Head of caudate nucleus (tissue), 42 donors: ENCODE measurements around the gene DCAF8.

Experiments used
- DNase-seq, 42 donors: peaks; one replicate each; pipeline versions ENCODE4 v3.0.0 to v3.0.0-alpha.2; 2020 to 2021; ENCODE audit warnings: mixed read lengths in 7 of 42
- intact Hi-C: fragments of 100-400 bp; cut with DNase I; formaldehyde crosslinking; loops from one replicate; pipeline ENCODE4 v1.15.0; 2022

DCAF8 gene

DNA sequence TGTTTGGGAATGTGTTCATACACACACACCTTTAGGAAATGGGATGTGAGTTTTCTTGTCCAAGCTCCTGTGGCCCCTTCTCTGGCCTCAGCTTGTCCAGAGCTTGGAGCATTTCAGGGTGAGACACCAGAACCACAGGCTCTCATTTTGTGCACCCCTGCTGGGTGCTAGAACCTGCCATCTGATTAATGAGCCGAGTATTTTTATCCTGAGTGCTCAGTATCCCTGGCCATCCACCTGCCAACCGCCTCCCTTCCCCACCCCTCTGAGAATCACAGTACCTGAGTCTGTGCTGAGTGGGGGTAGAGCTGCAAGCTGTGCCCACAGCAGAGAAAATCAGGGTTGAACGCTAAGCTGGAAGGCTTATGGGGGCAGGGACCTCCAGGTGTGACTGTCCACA, 70.6 kb downstream of the DCAF8 start:
- intact Hi-C loops, result loop anchor here (5.0 kb wide), 1 partner anchor 61 kb away; no protein-coding TSS in a partner anchor
- DNase-seq, result no peak

DNA sequence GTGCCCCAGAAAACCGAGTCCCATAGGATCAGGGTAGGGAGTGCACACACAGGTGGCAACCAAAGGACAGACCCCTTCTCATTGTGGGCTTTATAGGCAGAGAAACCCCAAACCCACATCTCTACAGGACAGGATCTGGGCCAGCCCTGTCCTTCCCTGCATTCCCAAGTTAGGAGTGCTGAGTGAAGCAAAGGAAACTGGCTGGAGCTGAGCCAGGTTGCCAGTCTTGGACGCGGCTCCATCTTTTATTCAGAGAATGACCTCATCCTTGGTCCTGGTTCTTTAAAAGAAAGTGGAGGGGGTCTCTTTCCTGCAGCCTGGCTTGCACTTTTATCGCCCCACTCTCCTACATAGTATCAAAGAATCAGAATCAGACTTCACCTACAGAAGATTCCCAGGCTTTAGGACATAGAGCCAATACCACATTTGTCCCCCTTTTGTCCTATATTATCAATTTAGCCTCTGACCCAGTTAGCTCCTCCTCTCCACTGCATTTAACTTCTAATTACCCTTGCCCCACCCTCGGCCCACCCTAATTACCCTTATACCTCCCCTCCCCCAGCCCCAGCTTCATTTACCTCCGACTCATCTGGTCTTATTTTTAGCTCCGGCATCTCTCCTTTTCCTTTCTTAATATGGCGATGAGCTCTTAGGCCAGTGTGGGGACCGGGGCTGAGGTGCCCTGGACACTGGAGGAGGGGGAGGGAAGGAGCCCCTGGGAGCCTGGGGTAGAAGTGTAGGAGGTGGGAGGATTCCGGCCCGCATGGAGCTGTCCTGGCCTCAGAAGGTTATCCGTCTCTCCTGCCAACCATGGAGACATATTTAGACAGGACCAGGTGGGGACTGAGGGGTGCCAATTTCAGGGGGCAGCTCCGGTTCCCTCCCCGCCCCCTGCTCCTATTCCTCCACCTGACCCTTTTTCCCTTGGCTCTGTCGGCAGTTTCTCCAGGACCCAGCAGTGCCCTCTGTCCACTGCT, 72.4 kb downstream of the DCAF8 start, which contains the start of gene CASQ1:
Gene CASQ1, plus strand, starts transcription at position 927 of the 977 bp plus-strand sequence. CDS start 177 bp downstream, outside the sequence.
- peak in 13 of 42 donors; percentile 31 to 67 (median 45) for DNase-seq
- intact Hi-C loops, result loop anchor here (5.0 kb wide), 1 partner anchor 62 kb away; no protein-coding TSS in a partner anchor

- intact Hi-C loops, result no loop called here
- DNase-seq, result no peak
Observed at GRCh38 chr1:160188341-160188740, 74.0 kb downstream of the DCAF8 start.

GRCh38 chr1:160187407-160187806, 74.9 kb downstream of the DCAF8 start:
- intact Hi-C loops, result no loop called here
- no peak for DNase-seq

GRCh38 chr1:160186729-160187128, 75.6 kb downstream of the DCAF8 start:
- no peak for DNase-seq
- intact Hi-C loops, result no loop called here

DNA sequence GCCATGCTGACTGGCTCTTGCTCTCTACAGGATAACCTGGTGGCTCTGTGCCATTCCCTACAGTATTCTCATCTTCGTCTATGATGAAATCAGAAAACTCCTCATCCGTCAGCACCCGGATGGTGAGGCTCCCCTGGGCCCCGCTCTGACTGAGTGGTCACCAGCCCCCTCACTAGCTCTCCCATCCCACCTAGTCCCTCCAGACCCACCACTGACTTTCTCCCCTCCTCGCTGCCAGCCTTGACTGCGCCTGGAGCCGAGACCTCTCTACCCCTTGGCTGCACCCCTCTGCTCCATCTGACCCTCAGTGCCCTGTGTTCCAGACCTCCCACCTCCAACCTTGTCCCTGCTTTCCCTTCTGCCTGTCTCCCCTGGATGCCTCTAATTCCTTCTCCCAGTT, 76.1 kb downstream of the DCAF8 start:
- no peak for DNase-seq
- intact Hi-C loops, result no loop called here

DNA sequence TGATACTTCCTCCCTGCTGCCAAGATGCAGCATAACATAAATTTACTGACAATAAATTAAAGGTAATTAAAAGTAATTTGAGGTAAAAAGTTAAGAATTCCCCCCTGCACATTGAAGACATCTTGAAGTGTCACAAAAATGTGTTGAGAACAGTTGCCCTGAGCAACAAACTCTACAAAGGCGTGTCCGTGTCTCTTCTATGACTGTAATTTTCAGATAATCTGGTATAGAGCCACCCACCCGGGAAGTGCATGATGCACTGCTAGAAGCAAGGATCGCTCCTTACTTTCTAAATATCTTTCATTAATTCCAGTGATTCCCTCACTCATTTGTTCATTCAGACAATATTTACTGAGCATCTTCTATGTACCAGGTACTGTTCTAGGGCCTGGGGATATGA, 83.0 kb downstream of the DCAF8 start:
- DNase-seq, result peak in 23 of 42 donors; percentile 18 to 85 (median 42)
- intact Hi-C loops, result no loop called here

- DNase-seq, result no peak
- intact Hi-C loops, result no loop called here
Observed at GRCh38 chr1:160178731-160179130, 83.6 kb downstream of the DCAF8 start.

- intact Hi-C loops, result no loop called here
- DNase-seq, result no peak
Observed at GRCh38 chr1:160177667-160178066, 84.7 kb downstream of the DCAF8 start.

GRCh38 chr1:160177231-160177630, 85.1 kb downstream of the DCAF8 start:
- DNase-seq, result no peak
- intact Hi-C loops, result no loop called here

DNA sequence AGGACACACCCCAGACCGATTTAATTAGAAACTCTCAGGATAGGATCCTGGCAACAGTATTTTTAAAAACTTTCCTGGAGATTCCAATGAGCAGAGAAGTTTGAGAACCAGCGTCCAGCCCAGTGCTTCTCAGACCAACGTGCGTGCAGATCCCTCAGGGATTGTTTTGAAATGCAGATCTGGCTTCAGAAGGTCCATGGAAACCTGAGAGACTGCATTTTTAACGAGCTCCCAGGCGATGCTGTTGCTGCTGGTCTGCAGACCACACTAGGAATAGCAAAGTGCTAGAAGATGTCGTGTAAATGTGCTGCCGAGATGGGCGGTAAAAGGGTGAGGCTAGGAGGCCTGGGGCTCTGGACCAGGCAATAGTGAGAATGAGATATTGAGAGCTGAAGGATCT, 90.4 kb downstream of the DCAF8 start:
- intact Hi-C loops, result no loop called here
- peak in 1 of 42 donors; percentile 34 for DNase-seq

DNA sequence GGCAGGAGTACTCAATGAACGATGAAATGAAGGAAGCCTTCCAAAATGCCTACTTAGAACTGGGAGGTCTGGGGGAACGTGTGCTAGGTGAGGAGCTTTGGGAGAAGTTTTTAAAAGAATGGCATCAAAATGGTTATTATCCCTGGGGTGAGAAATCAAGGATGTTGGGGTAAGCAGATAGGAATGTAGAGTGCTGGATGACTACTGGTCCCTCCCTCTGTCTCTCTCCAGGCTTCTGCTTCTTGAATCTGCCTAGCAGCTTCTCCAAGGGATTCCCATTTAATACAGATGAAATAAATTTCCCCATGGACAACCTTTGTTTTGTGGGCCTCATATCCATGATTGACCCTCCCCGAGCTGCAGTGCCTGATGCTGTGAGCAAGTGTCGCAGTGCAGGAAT, 91.0 kb downstream of the DCAF8 start:
- intact Hi-C loops, result no loop called here
- no peak for DNase-seq

- intact Hi-C loops, result no loop called here
- DNase-seq, result no peak
Observed at GRCh38 chr1:160169553-160170399, 92.6 kb downstream of the DCAF8 start.

DNA sequence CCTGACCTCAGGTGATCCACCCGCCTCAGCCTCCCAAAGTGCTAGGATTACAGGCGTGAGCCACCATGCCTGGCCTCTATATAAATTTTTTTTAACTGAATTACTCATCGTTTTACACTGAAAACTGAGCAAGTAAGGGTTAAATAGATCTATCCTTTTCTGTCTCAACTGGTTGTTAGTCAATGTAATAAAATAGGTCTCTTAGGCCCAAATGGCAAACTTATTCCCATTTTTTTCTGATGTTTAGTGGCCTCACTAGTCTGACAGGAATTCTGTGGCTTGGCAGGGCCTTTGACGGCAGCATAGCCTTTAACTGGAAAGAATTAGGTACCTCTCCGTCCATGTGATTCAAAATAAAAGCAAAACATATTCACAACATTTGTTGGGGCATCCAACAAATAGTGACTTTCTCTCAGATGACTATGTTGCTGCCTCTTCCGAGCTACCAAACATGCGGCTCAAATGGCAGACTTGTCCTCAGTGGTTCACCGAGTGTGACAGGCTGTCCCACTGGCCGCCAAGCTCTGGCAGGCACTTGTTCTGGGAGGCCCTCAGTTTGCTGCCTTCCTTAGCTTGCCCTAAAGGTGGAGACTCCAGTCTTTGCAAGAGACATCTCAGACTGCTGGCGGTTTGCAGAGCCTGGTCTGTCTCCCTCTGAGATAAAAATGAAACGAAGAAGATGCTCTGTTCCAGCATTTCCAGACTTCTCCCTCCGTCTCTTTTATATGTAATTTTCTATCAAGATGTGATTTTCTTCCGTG, 93.6 kb downstream of the DCAF8 start:
- DNase-seq, result peak in 3 of 42 donors; percentile 8 to 39 (median 16)
- intact Hi-C loops, result no loop called here

GRCh38 chr1:160168016-160168415, 94.3 kb downstream of the DCAF8 start:
- intact Hi-C loops, result no loop called here
- DNase-seq, result no peak

GRCh38 chr1:160167580-160167979, 94.8 kb downstream of the DCAF8 start:
- intact Hi-C loops, result no loop called here
- no peak for DNase-seq

DNA sequence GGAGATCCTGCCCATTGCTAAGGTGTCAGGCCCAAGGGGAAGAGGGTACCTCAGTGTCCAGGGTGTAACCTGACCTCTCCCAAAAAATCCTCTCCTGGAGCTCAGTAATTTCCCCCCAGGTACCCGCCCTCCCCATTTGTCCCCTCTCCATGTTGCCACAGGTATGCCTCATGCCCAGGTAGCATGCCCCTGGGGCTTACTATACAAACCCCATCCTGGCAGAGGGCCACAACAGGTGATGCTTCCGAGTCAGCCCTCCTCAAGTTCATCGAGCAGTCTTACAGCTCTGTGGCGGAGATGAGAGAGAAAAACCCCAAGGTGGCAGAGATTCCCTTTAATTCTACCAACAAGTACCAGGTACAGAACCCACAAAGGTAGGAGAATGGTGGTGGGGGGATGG, 95.3 kb downstream of the DCAF8 start:
- intact Hi-C loops, result no loop called here
- DNase-seq, result no peak

DNA sequence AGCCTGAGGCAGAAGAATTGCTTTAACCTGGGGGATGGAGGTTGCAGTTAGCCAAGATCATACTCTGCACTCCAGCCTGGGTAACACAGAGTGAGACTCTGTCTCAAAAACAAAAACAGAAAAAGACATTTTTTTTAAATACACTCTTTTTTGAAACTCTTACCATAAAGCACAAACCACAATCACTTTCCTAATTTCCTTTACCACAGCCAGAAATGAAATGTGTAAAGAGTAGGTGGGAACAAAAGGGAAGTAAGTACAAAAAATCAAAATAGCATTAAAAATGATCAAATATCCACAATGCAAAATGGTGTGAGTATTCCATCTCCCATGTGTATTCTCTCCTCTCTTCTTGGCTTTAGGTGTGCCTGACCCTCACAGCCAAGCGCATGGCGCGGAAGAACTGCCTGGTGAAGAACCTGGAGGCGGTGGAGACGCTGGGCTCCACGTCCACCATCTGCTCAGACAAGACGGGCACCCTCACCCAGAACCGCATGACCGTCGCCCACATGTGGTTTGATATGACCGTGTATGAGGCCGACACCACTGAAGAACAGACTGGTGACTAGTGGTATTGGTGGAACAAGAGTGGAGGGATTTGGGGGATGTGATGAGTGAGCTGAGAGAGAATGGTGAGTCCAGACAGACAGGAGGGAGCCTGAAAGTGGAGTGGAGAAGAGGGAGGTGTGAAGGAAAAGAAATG, 96.0 kb downstream of the DCAF8 start:
- no peak for DNase-seq
- intact Hi-C loops, result no loop called here
